Gastrocnemius medialis (tissue), 4 donors: ENCODE data around the gene ASIC1. TPM values are rescaled to one million over a fixed set of nuclear protein-coding genes. Genes with fewer than 3 reads are reported as not detected.

ENCODE experiments used
- ATAC-seq, 2 donors: fragments of 150-250 bp; one replicate each; pipeline ENCODE4 v1.9.1; 2016
- DNase-seq, 2 donors: peaks; one replicate each; pipeline ENCODE4 v3.0.0-alpha.2; 2019
- H3K27ac ChIP-seq, 4 donors: fragments of 200-600 bp; sonication (generic); 1 replicate in 1 of 4; 2 replicates in 3 of 4; pipeline ENCODE4 v1.5.1; 2016 to 2018; ENCODE audit warnings: mild to moderate bottlenecking in 2 of 4, moderate library complexity in 1 of 4
- H3K27me3 ChIP-seq, 3 donors: fragments of 200-600 bp; sonication (generic) in 2 of 3; 1 replicate in 1 of 3; 2 replicates in 2 of 3; pipeline versions ENCODE4 v1.5.1 to v1.6.0; 2016 to 2019; ENCODE audit warnings: mild to moderate bottlenecking in 1 of 3, moderate library complexity in 1 of 3
- H3K36me3 ChIP-seq, 2 donors: fragments of 200-600 bp; sonication (generic) in 1 of 2; one replicate each; pipeline ENCODE4 v1.5.1; 2017 to 2018
- H3K4me1 ChIP-seq, 2 donors: fragments of 200-600 bp; sonication (generic) in 1 of 2; one replicate each; pipeline ENCODE4 v1.5.1; 2016 to 2017; ENCODE audit warnings: mild to moderate bottlenecking in 2 of 2
- H3K4me3 ChIP-seq, 4 donors: fragments of 200-600 bp; sonication (generic) in 3 of 4; 1 replicate in 1 of 4; 2 replicates in 3 of 4; pipeline ENCODE4 v1.5.1; 2016 to 2019; ENCODE audit warnings: mild to moderate bottlenecking in 2 of 4
- H3K9me3 ChIP-seq, 3 donors: fragments of 200-600 bp; sonication (generic) in 2 of 3; 1 replicate in 1 of 3; 2 replicates in 2 of 3; pipeline ENCODE4 v1.5.1; 2016 to 2019
- CTCF ChIP-seq, 5 experiments: fragments of 450-650 bp in 3 of 5; fragments of 200-600 bp in 2 of 5; sonication (generic) in 2 of 5; IDR thresholded peaks in 4 of 5; conservative IDR thresholded peaks in 1 of 5; 1 replicate in 4 of 5; 2 replicates in 1 of 5; pipeline ENCODE4 v1.5.1; 2016 to 2019; ENCODE audit warnings: antibody characterized with exemption in 5 of 5, mild to moderate bottlenecking in 3 of 5, moderate library complexity in 3 of 5
- POLR2A ChIP-seq, 2 donors: fragments of 450-650 bp; IDR thresholded peaks; one replicate each; pipeline ENCODE4 v1.6.1; 2017; ENCODE audit warnings: antibody characterized with exemption in 2 of 2, mild to moderate bottlenecking in 2 of 2, moderate library complexity in 2 of 2
- in situ Hi-C, 4 donors: fragments of 200-750 bp; cut with MboI; loops; one replicate each; pipeline versions ENCODE4 v1.15.0 to v1.8.0; 2017; ENCODE audit warnings: low sequenced_read_pairs in 4 of 4
- intact Hi-C: fragments of 100-400 bp; cut with DNase I; formaldehyde crosslinking; loops from one replicate; pipeline ENCODE4 v1.15.1; 2023; ENCODE audit warnings: low total_unique reads
- total RNA-seq, 4 donors: library from RNA; depleted of rRNA; stranded (reverse); fragments of >200 nt; gene quantifications; one replicate each; pipeline versions ENCODE4 v1.1.0 to v1.2.3, GENCODE V29; 2016

ASIC1 gene
- total RNA-seq, 4 donors from 2014 or later = 0.15 to 0.53 TPM; not detected in 2

GRCh38 chr12:50019524-50019923 lies 37.9 kb upstream of the ASIC1 start:
- Histone ChIP-seq H3K27me3 (no peaks in the 10 kb centered on the region), H3K36me3 (no peaks in the 10 kb centered on the region), H3K27ac (no peak overlapping the region), H3K9me3 (no peaks in the 10 kb centered on the region), H3K4me3 (no peak overlapping the region), H3K4me1 (peaks cover under 1 to 7% of the 10 kb centered on the region in 2 donors)
- in situ Hi-C loops (no loop called here), intact Hi-C loops (no loop called here)
- no peak for ATAC-seq
- no peak for DNase-seq
- no peak for TF ChIP-seq POLR2A (IDR thresholded peaks at IDR 0.05)
- TF ChIP-seq CTCF (IDR thresholded peaks at IDR 0.05 in 4 of 5, conservative IDR thresholded peaks at IDR 0.05 in 1 of 5) = no peak

GRCh38 chr12:50021031-50021430 lies 36.4 kb upstream of the ASIC1 start:
- DNase-seq (no peak), ATAC-seq (no peak)
- H3K4me1 ChIP-seq = peaks cover 6 to 14% of the 10 kb centered on the region in 2 donors
- H3K4me3 ChIP-seq = no peak overlapping the region
- intact Hi-C loops = no loop called here
- H3K27ac ChIP-seq = no peak overlapping the region
- H3K9me3 ChIP-seq = no peaks in the 10 kb centered on the region
- in situ Hi-C loops = no loop called here
- TF ChIP-seq POLR2A (IDR thresholded peaks at IDR 0.05) = no peak
- TF ChIP-seq CTCF (IDR thresholded peaks at IDR 0.05 in 4 of 5, conservative IDR thresholded peaks at IDR 0.05 in 1 of 5) = no peak
- H3K27me3 ChIP-seq = no peaks in the 10 kb centered on the region
- no peaks in the 10 kb centered on the region for H3K36me3 ChIP-seq

GRCh38 chr12:50022903-50023302 lies 34.5 kb upstream of the ASIC1 start:
- H3K9me3 ChIP-seq = no peaks in the 10 kb centered on the region
- ATAC-seq = no peak
- DNase-seq = no peak
- no peak overlapping the region for H3K4me3 ChIP-seq
- H3K36me3 ChIP-seq = no peaks in the 10 kb centered on the region
- H3K4me1 ChIP-seq = peaks cover 6 to 11% of the 10 kb centered on the region in 2 donors
- TF ChIP-seq POLR2A (IDR thresholded peaks at IDR 0.05) (no peak), CTCF (IDR thresholded peaks at IDR 0.05 in 4 of 5, conservative IDR thresholded peaks at IDR 0.05 in 1 of 5) (no peak)
- in situ Hi-C loops = no loop called here
- no peak overlapping the region for H3K27ac ChIP-seq
- intact Hi-C loops = no loop called here
- no peaks in the 10 kb centered on the region for H3K27me3 ChIP-seq

GRCh38 chr12:50024227-50024626 lies 33.2 kb upstream of the ASIC1 start:
- intact Hi-C loops (no loop called here), in situ Hi-C loops (no loop called here)
- no peaks in the 10 kb centered on the region for H3K27me3 ChIP-seq
- peaks cover 6 to 11% of the 10 kb centered on the region in 2 donors for H3K4me1 ChIP-seq
- ATAC-seq (no peak), DNase-seq (no peak)
- H3K27ac ChIP-seq = no peak overlapping the region
- no peaks in the 10 kb centered on the region for H3K9me3 ChIP-seq
- H3K4me3 ChIP-seq = peak overlapping the region in 1 of 4 donors; percentile 70
- no peaks in the 10 kb centered on the region for H3K36me3 ChIP-seq
- TF ChIP-seq POLR2A (IDR thresholded peaks at IDR 0.05) (no peak), CTCF (IDR thresholded peaks at IDR 0.05 in 4 of 5, conservative IDR thresholded peaks at IDR 0.05 in 1 of 5) (no peak)

GRCh38 chr12:50024805-50025186 lies 32.6 kb upstream of the ASIC1 start:
- Histone ChIP-seq H3K27me3 (no peaks in the 10 kb centered on the region), H3K27ac (peak overlapping the region; percentile 32 to 67 (median 57)), H3K4me3 (peak overlapping the region; percentile 61 to 77 (median 66)), H3K4me1 (peaks cover 6 to 11% of the 10 kb centered on the region in 2 donors), H3K9me3 (no peaks in the 10 kb centered on the region), H3K36me3 (no peaks in the 10 kb centered on the region)
- TF ChIP-seq POLR2A (IDR thresholded peaks at IDR 0.05) (no peak), CTCF (IDR thresholded peaks at IDR 0.05 in 4 of 5, conservative IDR thresholded peaks at IDR 0.05 in 1 of 5) (no peak)
- intact Hi-C loops = loop anchor here (1.0 to 5.0 kb wide), 2 partner anchors 87 to 143 kb away; partner anchors contain the start of gene CERS5
- ATAC-seq (no peak), DNase-seq (no peak)
- in situ Hi-C loops = no loop called here
